K562 (cell line): Measurements from ENCODE around the gene AGPAT1. TPM values are rescaled to one million over a fixed set of nuclear protein-coding genes. Genes with fewer than 3 reads are reported as not detected.

Experiments used
- CXXC5 ChIP-seq: fragments of 250-450 bp; sonication (Bioruptor Pico); IDR thresholded peaks from 2 replicates; pipeline ENCODE4 v1.8.0; 2022; ENCODE audit warnings: inconsistent platforms, mild to moderate bottlenecking, moderate library complexity
- ESRRA ChIP-seq: fragments of 450-650 bp; IDR thresholded peaks from 2 replicates; pipeline ENCODE4 v1.6.1; 2014; ENCODE audit warnings: low read depth, mild to moderate bottlenecking, moderate library complexity, borderline replicate concordance
- GABPB1 ChIP-seq: sonication (generic); formaldehyde crosslinking; IDR thresholded peaks from 2 replicates; pipeline ENCODE4 v1.8.0; 2022; ENCODE audit warnings: mild to moderate bottlenecking, missing genetic modification reagents
- MTA3 ChIP-seq: fragments of 450-650 bp; formaldehyde crosslinking; IDR thresholded peaks from 2 replicates; pipeline ENCODE4 v1.6.1; 2017; ENCODE audit warnings: mild to moderate bottlenecking, borderline replicate concordance
- NUFIP1 ChIP-seq: fragments of 450-650 bp; IDR thresholded peaks from 2 replicates; pipeline ENCODE4 v1.6.1; 2018; ENCODE audit not compliant: partially characterized antibody
- POLR2B ChIP-seq: fragments of 450-650 bp; IDR thresholded peaks from 2 replicates; pipeline ENCODE4 v1.6.1; 2018; ENCODE audit warnings: low read depth; ENCODE audit not compliant: partially characterized antibody
- PURB ChIP-seq: sonication (generic); formaldehyde crosslinking; IDR thresholded peaks from 2 replicates; pipeline ENCODE4 v1.9.0; 2021; ENCODE audit warnings: low read depth, mild to moderate bottlenecking, missing genetic modification reagents
- RAD51 ChIP-seq: fragments of 450-650 bp; IDR thresholded peaks from 2 replicates; pipeline ENCODE4 v1.7.1; 2016; ENCODE audit warnings: low read depth, mild to moderate bottlenecking, borderline replicate concordance
- RFX7 ChIP-seq: fragments of 250-450 bp; sonication (Bioruptor Pico); IDR thresholded peaks from 2 replicates; pipeline ENCODE4 v1.5.1; 2021; ENCODE audit warnings: mild to moderate bottlenecking
- SMAD2 ChIP-seq: fragments of 150-350 bp; IDR thresholded peaks from 2 replicates; pipeline ENCODE4 v1.6.1; 2014; ENCODE audit warnings: low read depth, mild to moderate bottlenecking, low read length
- TAF7 ChIP-seq: fragments of 450-650 bp; IDR thresholded peaks from 2 replicates; pipeline ENCODE4 v1.6.1; 2016; ENCODE audit warnings: missing genetic modification characterization, missing compliant biosample characterization
- ZEB2 ChIP-seq: fragments of 450-650 bp; IDR thresholded peaks from 2 replicates; pipeline ENCODE4 v1.6.1; 2016
- ZNF583 ChIP-seq: fragments of 250-450 bp; sonication (Bioruptor Pico); IDR thresholded peaks from 2 replicates; pipeline ENCODE4 v1.4.0; 2020
- ZNF76 ChIP-seq: fragments of 250-450 bp; sonication (Bioruptor Pico); IDR thresholded peaks from 2 replicates; pipeline ENCODE4 v1.4.0; 2020; ENCODE audit warnings: mild to moderate bottlenecking, moderate library complexity, borderline replicate concordance
- polyA plus RNA-seq, 8 experiments: library from polyadenylated mRNA; depleted of rRNA in 4 of 8; stranded (reverse) in 5 of 8; unstranded in 3 of 8; fragments of >200 nt; fragmentation: Nextera tagmentation in 2 of 8; fragmentation: Illumina TruSeq in 1 of 8; extraction: Ambion mirVana in 2 of 8; extraction: Trizol in 1 of 8; gene quantifications; 2 replicates each; pipeline versions ENCODE4 v1.2.1 to v1.2.3, GENCODE V29; 2011 to 2014; ENCODE audit warnings: inconsistent platforms in 1 of 8, missing spikeins in 1 of 8
- total RNA-seq, 7 experiments: library from RNA; depleted of rRNA in 6 of 7; stranded (reverse); fragments of >200 nt in 6 of 7; fragmentation: Illumina TruSeq in 2 of 7; extraction: Trizol in 2 of 7; gene quantifications; 2 replicates each; pipeline versions ENCODE4 v1.2.1 to v1.2.3, GENCODE V29; 2011 to 2021; ENCODE audit warnings: low replicate concordance in 1 of 7
- TF ChIP-seq, protein P1 (sequence below), 3 experiments: fragments of 200-800 bp in 1 of 3; fragments of 250-450 bp in 1 of 3; fragments of 450-650 bp in 1 of 3; sonication (Bioruptor Pico) in 1 of 3; sonication (Bioruptor generic) in 1 of 3; formaldehyde crosslinking in 1 of 3; IDR thresholded peaks; 2 replicates each; pipeline versions ENCODE4 v1.6.1 to v1.8.0; 2016 to 2022; ENCODE audit warnings: mild to moderate bottlenecking in 2 of 3, missing genetic modification characterization in 2 of 3, missing compliant biosample characterization in 1 of 3, moderate library complexity in 1 of 3
- TF ChIP-seq, protein P2 (sequence below): fragments of 450-650 bp; IDR thresholded peaks from 2 replicates; pipeline ENCODE4 v1.6.1; 2016; ENCODE audit warnings: borderline replicate concordance
- TF ChIP-seq, protein P3 (sequence below): fragments of 250-450 bp; sonication (Bioruptor Pico); IDR thresholded peaks from 2 replicates; pipeline ENCODE4 v1.6.1; 2021; ENCODE audit warnings: mild to moderate bottlenecking
- TF ChIP-seq, protein P4 (sequence below): sonication (generic); formaldehyde crosslinking; IDR thresholded peaks from 2 replicates; pipeline ENCODE4 v1.5.0; 2020; ENCODE audit warnings: missing genetic modification reagents
- TF ChIP-seq, protein P5 (sequence below): conservative IDR thresholded peaks from 2 replicates; pipeline ENCODE4 v1.6.1; 2011; ENCODE audit warnings: low read depth, mild to moderate bottlenecking, low read length; ENCODE audit not compliant: control insufficient read depth
- TF ChIP-seq, protein P6 (sequence below): fragments of 250-450 bp; sonication (Bioruptor Pico); IDR thresholded peaks from 2 replicates; pipeline ENCODE4 v1.5.1; 2021; ENCODE audit warnings: mild to moderate bottlenecking

The AGPAT1 gene
- total and polyA plus RNA-seq, 9 of the 15 experiments (the other 6 are each of a cell fraction or from before 2014, with no cell fraction given), result 37.9 to 176 (median 69.4) TPM

DNA sequence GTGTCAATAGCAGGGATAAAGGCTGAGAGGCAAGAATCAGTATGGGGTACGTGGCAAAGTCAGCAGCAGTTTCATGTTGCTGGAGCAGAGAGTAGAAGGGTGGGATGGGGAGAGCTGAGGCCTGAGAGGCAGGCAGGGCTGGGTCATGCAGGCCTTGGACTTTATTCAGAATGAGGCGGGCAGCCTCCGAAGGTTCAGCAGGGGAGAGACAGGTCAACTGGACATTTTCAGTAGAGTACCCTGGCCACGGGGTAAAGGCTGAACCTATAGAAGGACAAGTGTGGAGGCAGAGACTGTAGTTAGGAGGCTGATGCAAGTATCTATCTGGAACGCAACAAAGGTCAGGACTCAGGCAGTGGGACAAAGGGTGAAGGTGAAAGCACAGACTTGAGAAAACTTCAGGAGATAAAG lies 34.3 kb upstream of the AGPAT1 start (continued):
- TF ChIP-seq, protein P1, sequence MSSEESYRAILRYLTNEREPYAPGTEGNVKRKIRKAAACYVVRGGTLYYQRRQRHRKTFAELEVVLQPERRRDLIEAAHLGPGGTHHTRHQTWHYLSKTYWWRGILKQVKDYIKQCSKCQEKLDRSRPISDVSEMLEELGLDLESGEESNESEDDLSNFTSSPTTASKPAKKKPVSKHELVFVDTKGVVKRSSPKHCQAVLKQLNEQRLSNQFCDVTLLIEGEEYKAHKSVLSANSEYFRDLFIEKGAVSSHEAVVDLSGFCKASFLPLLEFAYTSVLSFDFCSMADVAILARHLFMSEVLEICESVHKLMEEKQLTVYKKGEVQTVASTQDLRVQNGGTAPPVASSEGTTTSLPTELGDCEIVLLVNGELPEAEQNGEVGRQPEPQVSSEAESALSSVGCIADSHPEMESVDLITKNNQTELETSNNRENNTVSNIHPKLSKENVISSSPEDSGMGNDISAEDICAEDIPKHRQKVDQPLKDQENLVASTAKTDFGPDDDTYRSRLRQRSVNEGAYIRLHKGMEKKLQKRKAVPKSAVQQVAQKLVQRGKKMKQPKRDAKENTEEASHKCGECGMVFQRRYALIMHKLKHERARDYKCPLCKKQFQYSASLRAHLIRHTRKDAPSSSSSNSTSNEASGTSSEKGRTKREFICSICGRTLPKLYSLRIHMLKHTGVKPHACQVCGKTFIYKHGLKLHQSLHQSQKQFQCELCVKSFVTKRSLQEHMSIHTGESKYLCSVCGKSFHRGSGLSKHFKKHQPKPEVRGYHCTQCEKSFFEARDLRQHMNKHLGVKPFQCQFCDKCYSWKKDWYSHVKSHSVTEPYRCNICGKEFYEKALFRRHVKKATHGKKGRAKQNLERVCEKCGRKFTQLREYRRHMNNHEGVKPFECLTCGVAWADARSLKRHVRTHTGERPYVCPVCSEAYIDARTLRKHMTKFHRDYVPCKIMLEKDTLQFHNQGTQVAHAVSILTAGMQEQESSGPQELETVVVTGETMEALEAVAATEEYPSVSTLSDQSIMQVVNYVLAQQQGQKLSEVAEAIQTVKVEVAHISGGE (CRISPR knock-in tag; IDR thresholded peaks at IDR 0.05), result no peak
- no peak for TF ChIP-seq ZEB2
- TF ChIP-seq RAD51, result no peak
- TF ChIP-seq GABPB1 (CRISPR knock-in tag), result no peak
- TF ChIP-seq CXXC5, result 0 out of 2 replicates have a peak, but pooled peaks have one; percentile 15
- TF ChIP-seq, protein P2, sequence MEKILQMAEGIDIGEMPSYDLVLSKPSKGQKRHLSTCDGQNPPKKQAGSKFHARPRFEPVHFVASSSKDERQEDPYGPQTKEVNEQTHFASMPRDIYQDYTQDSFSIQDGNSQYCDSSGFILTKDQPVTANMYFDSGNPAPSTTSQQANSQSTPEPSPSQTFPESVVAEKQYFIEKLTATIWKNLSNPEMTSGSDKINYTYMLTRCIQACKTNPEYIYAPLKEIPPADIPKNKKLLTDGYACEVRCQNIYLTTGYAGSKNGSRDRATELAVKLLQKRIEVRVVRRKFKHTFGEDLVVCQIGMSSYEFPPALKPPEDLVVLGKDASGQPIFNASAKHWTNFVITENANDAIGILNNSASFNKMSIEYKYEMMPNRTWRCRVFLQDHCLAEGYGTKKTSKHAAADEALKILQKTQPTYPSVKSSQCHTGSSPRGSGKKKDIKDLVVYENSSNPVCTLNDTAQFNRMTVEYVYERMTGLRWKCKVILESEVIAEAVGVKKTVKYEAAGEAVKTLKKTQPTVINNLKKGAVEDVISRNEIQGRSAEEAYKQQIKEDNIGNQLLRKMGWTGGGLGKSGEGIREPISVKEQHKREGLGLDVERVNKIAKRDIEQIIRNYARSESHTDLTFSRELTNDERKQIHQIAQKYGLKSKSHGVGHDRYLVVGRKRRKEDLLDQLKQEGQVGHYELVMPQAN, result no peak
- TF ChIP-seq ESRRA, result peak; percentile 91
- no peak for TF ChIP-seq SMAD2
- TF ChIP-seq, protein P3, sequence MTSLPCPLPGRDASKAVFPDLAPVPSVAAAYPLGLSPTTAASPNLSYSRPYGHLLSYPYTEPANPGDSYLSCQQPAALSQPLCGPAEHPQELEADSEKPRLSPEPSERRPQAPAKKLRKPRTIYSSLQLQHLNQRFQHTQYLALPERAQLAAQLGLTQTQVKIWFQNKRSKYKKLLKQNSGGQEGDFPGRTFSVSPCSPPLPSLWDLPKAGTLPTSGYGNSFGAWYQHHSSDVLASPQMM (CRISPR knock-in tag), result no peak
- no peak for TF ChIP-seq POLR2B
- TF ChIP-seq ZNF583 (CRISPR knock-in tag), result no peak
- no peak for TF ChIP-seq NUFIP1
- TF ChIP-seq, protein P4, sequence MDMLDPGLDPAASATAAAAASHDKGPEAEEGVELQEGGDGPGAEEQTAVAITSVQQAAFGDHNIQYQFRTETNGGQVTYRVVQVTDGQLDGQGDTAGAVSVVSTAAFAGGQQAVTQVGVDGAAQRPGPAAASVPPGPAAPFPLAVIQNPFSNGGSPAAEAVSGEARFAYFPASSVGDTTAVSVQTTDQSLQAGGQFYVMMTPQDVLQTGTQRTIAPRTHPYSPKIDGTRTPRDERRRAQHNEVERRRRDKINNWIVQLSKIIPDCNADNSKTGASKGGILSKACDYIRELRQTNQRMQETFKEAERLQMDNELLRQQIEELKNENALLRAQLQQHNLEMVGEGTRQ (CRISPR knock-in tag), result no peak
- TF ChIP-seq, protein P5, sequence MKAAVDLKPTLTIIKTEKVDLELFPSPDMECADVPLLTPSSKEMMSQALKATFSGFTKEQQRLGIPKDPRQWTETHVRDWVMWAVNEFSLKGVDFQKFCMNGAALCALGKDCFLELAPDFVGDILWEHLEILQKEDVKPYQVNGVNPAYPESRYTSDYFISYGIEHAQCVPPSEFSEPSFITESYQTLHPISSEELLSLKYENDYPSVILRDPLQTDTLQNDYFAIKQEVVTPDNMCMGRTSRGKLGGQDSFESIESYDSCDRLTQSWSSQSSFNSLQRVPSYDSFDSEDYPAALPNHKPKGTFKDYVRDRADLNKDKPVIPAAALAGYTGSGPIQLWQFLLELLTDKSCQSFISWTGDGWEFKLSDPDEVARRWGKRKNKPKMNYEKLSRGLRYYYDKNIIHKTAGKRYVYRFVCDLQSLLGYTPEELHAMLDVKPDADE, result no peak
- TF ChIP-seq ZNF76 (CRISPR knock-in tag), result no peak
- TF ChIP-seq RFX7 (CRISPR knock-in tag), result no peak
- TF ChIP-seq TAF7 (tag), result 0 out of 2 replicates have a peak, but pooled peaks have one; percentile 35
- no peak for TF ChIP-seq MTA3
- TF ChIP-seq, protein P6, sequence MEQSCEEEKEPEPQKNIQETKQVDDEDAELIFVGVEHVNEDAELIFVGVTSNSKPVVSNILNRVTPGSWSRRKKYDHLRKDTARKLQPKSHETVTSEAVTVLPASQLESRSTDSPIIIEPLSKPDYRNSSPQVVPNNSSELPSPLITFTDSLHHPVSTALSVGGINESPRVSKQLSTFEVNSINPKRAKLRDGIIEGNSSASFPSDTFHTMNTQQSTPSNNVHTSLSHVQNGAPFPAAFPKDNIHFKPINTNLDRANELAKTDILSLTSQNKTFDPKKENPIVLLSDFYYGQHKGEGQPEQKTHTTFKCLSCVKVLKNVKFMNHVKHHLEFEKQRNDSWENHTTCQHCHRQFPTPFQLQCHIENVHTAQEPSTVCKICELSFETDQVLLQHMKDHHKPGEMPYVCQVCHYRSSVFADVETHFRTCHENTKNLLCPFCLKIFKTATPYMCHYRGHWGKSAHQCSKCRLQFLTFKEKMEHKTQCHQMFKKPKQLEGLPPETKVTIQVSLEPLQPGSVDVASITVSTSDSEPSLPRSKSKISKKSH, result no peak
- no peak for TF ChIP-seq PURB (CRISPR knock-in tag)
